Breast epithelium (tissue), 3 donors: ENCODE results near the gene SERPINE3.

Experiments used
- POLR2A ChIP-seq: fragments of 450-650 bp; IDR thresholded peaks from one replicate; pipeline ENCODE4 v1.6.1; 2016; ENCODE audit warnings: antibody characterized with exemption, mild to moderate bottlenecking, moderate library complexity
- POLR2AphosphoS5 ChIP-seq, 3 donors: sonication (generic); formaldehyde crosslinking; IDR thresholded peaks; one replicate each; pipeline ENCODE4 v1.6.1; 2017; ENCODE audit warnings: antibody characterized with exemption in 3 of 3
- TF ChIP-seq, protein P1 (sequence below), 3 donors: fragments of 450-650 bp; IDR thresholded peaks; one replicate each; pipeline ENCODE4 v1.5.1; 2016 to 2017; ENCODE audit warnings: antibody characterized with exemption in 3 of 3, mild to moderate bottlenecking in 3 of 3, moderate library complexity in 3 of 3

DNA sequence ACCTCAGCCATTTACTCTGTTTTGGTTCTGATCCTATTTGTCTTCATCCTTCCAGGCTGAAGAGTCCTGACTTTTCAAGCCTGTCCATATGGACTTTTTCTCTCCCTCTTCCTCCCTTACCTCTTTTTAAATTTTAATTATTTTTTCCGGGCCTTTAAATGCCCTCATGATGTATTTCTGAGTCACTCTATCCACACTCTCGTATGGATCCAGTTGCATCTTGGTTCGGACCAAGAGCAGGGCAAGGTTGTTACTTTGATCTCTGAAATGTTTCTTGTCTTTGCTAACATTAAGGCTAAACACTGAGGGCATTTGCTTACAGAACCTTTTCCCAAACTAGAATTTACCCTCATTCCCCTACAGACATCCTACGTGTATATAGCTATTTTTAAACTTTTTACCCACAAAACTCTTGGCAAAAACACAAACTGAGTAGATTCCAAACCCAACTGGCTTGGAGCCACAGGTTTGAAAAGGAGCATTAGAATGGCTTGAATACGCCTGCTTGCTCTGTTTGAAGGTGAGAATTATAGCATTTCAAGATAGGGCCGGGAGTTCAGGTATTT, 47.4 kb upstream of the SERPINE3 start:
- TF ChIP-seq, protein P1, sequence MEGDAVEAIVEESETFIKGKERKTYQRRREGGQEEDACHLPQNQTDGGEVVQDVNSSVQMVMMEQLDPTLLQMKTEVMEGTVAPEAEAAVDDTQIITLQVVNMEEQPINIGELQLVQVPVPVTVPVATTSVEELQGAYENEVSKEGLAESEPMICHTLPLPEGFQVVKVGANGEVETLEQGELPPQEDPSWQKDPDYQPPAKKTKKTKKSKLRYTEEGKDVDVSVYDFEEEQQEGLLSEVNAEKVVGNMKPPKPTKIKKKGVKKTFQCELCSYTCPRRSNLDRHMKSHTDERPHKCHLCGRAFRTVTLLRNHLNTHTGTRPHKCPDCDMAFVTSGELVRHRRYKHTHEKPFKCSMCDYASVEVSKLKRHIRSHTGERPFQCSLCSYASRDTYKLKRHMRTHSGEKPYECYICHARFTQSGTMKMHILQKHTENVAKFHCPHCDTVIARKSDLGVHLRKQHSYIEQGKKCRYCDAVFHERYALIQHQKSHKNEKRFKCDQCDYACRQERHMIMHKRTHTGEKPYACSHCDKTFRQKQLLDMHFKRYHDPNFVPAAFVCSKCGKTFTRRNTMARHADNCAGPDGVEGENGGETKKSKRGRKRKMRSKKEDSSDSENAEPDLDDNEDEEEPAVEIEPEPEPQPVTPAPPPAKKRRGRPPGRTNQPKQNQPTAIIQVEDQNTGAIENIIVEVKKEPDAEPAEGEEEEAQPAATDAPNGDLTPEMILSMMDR (IDR thresholded peaks at IDR 0.05) = no peak
- TF ChIP-seq POLR2AphosphoS5 (IDR thresholded peaks at IDR 0.05) (no peak), POLR2A (no peak)
